Stimulated activated CD8-positive, alpha-beta memory T cell treated with anti-CD3 and anti-CD28 coated beads, Interleukin-7, amount 100 ng/mL, for 48 hours (primary cell): ENCODE data around the gene RSRC1.
"Not testable (repeated sequence)": the region's sequence is repeated elsewhere in the genome, so short reads cannot be mapped to it uniquely, and the experiment has no call there.

ENCODE experiments used
- DNase-seq, 2 donors: peaks; one replicate each; pipeline ENCODE4 v3.0.0-alpha.2; 2020; ENCODE audit warnings: low read depth in 1 of 2; ENCODE audit errors: extremely low read depth in 1 of 2

The RSRC1 gene

DNA sequence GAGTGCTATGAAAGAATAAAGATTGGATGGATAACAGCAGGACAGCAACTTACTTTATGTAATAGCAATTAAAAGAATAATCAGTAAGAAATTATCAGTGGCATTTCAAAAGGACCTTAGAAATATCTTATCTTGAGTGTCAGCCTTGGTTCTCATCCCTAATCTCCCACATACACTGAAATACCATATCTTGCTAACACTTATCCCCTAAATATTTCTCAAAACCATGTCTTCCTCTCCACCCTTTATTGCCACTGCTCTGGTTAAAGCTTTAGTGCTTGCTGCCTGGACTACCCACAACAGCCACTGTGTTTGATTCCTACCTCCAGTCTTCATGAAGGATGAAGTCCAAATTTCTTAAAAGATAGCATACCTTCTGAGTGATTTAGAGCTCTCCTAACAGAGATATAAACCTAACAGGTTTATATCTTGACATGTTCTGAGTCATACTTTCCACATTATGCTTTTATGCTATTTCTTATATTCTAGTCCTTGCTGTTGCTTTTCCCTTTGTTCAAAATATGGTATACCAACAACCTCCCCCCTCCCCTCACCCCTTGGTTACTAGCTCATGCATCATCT, 202.8 kb downstream of the RSRC1 start:
- DNase-seq: no peak

DNA sequence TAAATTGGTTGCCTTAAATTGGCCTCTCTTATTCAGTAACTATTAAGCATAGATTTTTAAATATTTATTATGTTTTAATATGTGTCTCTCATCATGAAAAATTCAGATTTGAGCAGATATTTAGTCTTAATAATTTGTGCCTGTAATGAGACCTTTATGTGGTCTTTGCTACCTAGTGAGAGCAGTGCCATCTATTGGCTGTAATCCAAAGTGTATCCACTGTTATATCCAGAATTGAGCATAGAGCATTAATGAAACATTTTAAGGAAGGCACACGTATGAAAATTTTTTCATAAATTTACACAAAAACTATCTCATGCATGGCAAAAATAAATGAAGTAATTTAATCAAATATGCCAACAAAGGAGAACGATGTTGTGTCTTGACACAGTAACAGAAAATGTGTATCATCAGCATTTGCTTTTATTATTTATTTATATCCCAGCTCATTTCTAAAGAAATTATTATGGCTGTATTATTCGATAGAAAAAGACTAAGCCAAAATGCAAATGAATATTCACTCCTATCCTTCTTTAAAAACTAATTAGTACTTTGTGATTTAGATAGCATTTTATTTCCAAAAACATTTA, 203.5 kb downstream of the RSRC1 start:
- no peak for DNase-seq

DNA sequence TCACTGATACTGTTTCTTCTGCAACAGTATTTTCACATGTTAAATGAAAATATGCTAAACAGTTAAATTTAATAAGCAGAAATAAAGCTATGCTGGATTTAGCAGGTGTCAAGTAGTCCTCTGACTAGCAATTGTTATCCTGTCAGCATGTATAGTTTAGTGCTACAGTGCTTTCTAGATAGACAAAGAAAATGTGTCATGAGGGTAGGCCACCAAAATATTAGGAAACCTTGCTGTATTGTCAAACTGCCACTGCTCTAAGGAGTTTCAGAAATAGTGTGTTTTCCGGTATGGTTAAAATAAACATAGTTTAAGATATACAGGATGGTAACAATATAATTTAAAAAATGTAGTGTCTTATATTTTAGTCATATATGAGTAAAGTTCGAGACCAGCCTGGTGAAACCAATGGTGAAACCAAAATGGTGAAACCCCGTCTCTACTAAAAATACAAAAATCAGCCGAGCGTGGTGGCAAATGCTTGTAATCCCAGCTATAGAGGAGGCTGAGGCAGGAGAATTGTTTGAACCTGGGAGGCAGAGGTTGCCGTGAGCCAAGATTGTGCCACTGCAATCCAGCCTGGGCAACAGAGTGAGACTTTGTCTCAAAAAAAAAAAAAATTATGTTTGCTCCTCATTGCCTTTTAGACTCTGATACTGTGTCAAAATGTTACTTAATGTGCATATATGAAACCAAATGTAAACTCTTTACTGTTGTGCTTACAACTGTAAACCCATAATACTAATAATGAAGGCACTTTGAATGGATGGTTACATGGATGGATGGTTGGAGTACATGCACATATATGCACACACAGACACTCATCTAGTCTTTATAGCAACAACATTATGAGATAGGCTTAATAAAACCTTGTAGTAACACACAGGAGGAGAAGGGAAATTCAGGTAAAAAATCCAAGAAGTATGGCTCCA, 204.8 kb downstream of the RSRC1 start:
- DNase-seq: no peak

DNA sequence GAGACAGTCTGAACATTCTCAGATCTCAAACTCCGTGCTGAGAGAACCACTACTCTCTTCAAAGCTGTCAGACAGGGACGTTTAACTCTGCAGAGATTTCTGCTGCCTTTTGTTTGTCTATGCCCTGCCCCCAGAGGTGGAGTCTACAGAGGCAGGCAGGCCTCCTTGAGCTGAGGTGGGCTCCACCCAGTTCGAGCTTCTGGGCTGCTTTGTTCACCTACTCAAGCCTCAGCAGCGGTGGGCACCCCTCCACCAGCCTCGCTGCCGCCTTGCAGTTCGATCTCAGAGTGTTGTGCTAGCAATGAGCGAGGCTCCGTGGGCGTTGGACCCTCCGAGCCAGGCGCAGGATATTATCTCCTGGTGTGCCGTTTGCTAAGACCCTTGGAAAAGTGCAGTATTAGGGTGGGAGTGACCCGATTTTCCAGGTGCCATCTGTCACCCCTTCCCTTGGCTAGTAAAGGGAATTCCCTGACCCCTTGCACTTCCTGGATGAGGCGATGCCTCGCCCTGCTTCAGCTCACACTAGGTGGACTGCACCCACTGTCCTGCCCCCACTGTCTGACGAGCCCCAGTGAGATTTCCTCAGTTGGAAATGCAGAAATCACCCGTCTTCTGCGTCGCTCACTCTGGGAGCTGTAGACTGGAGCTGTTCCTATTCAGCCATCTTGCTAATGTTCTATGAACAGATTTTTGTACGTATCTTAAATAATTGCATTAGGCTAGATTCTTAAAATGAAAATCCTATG, 220.0 kb downstream of the RSRC1 start:
- DNase-seq: not testable (repeated sequence)

DNA sequence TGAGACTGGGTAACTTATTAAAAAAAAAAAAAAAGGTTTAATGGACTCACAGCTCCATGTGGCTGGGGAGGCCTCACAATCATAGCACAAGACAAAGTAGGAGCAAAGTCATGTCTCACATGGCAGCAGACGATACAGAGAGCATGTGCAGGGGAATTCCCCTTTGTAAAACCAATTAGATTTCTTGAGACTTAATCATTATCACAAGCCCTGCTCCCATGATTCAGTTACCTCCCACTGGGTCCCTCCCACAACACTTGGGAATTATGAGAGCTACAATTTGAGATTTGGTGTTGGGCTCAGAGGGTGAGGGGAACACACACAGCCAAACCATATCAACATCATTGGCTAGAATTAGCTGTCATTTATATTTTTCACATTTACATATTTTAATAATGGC, 221.0 kb downstream of the RSRC1 start:
- no peak for DNase-seq

DNA sequence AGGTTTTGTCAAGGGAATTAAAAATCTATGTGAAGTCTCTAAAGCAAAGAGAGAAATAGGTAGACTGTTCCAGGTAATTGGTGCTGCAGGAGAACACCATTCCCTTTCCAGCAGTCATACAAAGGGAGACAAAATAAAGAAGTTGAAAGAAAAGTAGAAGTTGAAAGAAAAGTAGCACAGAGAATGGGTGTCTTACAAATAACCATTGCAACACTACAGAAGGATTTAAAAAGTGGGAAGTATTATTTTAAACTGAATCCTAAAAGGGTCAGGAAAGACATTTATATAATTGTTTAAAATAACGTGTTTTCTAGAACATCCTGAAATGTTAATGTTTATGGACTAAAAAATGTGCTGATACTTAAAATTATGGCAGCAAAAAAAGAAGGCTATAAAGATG, 223.8 kb downstream of the RSRC1 start:
- no peak for DNase-seq

DNA sequence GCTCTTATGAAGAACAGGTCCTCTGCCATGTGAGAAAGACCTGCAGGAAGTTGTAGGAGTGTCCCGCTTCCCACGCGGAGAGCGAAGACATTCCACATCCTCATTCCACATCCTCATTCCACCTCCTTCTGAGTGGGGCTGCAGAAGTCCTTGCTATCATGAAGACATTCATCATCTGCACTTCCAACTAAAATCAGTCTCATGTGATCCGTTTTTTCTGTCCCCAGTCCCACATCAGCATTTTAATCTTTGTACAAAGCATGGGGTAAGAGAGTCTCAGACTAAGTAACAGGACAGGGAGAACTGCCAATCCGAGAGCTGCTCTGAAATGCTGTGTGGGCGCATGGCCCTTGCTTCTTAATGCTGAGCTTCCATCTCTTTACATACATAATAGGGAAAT, 227.2 kb downstream of the RSRC1 start:
- DNase-seq: no peak

DNA sequence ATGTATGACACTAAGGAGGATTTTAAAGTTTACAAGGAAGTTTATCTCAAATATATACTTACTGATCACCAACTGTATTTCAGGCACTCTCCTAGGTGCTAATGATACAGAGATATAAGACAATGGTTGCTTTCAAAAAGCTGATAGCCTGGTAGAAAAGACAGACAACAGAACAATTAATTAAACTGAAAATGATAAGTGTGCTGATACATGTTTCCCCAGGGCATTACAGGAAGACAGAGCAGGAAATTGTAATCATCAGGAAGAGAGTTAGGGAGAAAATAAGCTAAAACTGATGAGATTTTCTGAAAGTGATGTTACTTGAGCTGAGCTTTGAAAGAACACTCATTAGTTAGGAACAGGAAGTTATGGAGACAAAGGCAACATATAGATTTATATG, 229.7 kb downstream of the RSRC1 start:
- no peak for DNase-seq

DNA sequence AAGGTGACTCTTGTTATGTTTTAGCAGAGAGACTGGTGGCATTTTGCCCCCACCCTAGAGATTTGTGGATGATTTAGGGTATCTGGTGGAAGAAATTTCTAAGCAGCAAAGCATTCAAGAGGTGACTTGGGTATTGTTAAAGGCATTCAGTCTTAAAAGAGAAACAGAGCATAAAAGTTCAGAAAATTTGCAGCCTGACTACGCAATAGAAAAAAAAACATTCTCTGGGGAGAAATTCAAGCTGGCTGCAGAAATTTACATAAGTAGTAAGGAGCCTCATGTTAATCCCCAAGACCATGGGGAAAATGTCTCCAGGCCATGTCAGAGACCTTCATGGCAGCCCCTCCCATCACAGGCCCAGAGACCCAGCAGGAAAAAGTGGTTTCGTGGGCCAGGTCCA, 231.1 kb downstream of the RSRC1 start:
- DNase-seq: not testable (repeated sequence)

DNA sequence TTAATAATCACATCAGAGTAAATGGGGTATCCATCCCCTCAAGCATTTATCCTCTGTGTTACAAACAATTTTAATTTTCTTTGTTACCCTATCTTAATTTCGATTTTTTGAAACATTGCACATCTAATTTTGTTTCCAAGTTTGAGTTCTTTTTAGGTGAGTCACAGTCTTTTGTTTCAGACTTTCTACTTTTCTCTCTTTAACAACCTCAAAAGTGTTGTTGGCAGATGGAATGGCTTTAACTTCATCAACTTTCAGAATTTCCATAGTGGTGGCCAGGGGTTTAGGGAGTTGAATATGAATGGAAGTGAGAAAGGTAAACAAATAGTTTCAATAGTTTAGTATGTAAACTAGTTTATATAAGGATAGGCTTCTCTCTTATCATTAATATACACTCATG, 238.1 kb downstream of the RSRC1 start:
- DNase-seq: no peak

DNA sequence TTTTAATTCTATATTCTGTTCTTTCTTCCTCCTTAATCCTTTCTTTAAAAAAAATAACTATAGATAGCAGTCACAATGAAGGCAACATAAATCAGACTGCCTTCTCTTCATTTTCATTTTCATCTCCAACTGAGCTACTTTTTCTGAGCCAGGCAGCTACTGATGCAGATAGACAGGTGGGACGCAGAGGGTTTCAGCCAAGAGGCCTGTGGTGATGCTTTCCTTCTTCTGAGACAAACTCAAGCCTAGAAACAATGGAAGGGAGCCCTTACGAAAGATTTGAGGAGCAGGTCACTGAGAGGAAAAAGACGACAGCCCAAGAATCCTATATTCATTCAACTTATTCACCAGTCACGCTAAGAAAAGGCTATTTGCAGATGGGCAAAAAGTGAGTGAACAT, 241.1 kb downstream of the RSRC1 start:
- DNase-seq: no peak

DNA sequence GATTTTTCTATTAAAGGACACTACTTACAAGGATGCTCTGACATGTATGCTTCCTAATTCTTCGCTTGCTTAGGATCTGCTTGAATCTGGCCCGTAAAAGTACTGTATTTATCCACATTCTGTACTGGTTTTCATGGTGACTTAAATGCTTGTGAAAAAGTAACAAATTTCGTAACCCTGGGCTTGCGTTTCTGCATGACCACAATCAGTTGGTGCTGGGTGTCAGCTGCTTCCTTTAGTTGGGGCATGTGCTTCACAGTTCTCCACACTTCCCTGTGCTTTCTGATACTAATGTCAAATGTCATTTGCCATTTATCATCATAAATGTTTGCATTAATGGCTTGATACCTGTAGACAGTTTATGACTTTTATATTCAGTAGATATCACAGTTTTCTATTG, 242.7 kb downstream of the RSRC1 start:
- no peak for DNase-seq

DNA sequence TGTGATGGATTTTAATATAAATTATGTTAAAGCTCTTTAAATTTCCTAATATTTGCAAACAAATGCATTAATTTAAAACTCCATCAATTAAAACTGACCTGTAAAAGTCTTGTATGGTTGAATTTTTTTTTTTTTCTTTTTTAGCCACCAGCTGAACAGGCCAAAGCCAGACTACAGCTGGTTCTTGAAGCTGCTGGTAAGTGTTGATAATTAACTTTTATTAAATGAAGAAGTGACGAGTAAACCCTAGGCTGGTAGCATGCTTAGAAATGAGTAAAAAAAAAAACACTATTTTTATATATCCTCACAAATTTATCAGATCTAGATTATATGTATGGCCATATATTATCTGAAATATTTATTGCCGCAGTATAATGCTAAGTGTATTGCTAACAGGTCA, 244.8 kb downstream of the RSRC1 start:
- no peak for DNase-seq

DNA sequence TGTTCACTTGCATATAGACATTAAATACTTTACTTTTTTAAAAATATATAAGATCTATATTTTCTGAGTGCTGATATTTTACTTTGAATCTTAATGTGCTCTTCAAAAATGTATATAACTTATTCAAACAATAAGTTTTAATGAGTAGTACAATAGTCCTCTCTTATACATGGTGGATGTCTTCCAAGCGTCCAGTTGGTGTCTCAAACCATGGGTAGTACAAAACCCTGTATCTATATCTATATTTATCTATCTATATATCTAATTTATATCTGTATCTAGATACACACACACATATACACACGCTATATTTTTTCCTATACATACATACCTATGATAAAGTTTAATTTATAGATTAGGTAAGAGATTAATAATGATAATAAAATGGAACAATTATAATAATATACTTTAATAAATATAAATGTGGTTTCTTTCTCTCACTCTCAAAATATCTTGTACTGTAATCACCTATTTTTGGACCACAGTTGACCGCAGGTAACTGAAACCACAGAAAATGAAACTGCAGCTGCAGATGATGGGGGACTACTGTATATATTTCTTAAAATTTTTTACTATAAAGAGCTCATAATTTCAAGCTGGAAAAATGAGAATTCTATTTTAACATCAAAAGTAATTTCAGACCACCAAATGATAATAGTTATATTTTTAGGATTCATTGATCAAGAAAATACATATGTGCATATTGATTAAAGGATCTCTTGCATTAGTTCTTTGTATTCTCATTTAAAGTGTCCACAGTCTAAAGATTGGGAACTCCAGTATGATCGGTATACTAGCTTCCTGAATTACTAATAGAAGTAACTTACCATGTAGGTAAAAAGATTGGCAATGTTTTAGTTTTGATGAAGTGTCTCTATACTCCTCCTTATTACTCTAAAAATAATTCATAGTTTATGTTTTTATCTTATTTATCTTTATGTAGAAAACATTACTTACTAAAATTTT, 246.0 kb downstream of the RSRC1 start:
- no peak for DNase-seq

DNA sequence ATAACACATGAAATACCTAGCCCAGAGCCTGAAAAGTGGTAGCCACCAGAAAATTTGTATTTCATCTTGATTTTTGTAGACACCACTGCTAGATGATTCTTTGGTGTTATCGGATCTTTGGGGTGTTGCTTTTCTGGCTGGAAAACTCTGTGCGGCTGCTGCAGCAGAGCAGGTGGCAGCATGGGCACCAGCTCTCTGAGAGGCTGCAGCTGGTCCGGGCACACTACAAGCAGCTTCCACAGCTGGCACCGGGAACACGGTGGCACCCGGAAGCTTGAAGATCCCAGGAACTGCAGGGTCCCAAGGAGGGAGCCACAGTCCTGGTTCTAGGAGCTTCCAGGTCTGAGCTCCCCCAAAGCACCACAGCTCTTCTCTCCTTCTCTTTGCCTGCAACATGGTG, 249.4 kb downstream of the RSRC1 start:
- DNase-seq: no peak

DNA sequence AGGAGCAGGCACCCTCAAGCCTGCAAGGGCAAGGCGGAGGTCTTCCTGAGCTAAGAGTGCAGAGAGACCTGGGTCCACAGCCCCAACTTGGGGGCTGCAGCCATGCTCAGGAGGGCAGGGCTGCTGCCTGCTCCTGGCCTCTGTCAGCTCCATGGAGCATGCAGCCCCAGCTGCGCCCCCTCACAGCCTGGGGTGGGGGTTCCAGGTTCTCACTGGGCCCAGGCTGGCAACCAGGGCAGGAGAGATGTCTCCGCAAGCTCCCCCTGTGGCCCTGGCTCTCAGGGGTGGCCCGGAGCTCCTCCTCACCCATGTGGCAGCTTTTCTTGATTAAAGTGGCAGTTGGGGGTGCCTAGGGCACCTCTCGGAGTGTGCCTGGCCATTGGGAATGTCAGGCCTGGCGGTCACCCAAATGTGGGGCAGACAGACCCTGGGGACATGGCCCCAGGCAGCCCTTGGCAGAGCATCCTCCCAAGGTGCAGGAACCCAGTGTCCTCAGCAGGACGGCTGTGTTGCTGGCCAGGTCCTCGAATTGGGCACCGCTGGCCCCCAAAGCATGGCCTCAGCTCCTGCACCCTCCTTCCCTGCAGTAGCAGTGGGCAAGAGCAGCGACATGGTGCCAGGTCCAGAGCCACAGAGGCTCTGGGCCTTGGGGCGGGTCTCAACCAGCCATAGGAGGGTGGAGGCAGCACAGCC, 251.0 kb downstream of the RSRC1 start:
- no peak for DNase-seq

DNA sequence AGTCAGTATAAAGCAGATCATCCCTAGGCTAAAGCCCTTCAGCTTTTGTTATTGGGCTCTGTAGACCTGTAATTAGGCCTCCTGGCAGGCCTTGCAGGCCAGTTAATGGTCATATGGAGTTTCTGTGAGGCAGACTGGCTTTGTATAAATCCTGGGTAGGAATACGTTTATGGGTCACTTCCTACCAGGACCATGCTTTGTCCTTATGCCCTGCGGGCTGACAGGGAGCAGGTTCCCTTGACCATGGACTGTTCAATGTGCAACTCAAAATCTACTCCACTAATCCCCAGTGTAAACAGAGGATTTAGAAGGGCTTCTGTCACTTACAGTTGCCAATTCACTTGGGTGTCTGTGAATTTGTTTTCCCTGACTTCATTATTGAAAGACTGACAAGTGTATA, 258.4 kb downstream of the RSRC1 start:
- DNase-seq: no peak

DNA sequence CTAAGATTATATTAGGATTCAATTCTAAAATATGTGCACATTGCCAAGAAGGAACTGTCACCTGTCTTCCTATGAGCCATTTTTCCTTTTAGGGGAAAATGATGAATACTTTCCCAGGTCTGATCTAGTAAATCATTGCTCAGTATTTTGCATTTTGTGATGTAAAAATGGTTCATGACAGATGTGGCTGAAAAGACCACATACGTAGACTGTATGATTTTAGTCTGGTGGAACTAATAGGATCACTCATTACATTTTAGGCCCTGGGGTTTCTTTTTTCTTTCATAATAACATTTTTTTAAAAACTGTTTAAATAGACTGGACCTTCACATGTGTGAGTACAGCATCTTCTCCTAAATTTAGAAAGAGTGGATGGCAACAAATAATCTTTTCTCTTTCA, 259.4 kb downstream of the RSRC1 start:
- no peak for DNase-seq

DNA sequence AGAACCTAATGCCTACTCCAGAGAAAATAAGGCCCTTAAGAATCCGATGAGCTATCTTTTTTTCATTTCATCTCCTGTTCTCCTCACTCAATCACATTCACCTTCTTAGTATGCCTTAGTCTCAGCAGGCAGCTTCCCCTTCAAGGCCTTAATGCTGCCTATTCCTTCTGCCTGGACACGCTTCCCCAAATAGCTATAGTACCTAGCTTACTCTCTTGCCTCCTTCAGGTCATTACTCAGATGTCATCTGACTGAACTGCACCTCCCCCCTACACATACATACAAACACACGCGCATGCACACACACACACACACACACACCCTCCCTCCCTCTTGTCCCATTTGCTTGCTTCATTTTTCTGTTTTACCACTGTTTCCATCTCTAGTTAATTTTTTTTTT, 269.6 kb downstream of the RSRC1 start:
- DNase-seq: no peak
